Measurements from ENCODE around the gene NFIA.
"Not testable (repeated sequence)": the region's sequence is repeated elsewhere in the genome, so short reads cannot be mapped to it uniquely, and the experiment has no call there.

NFIA gene

GRCh38 chr1:61453111-61453961, 371.0 kb downstream of the NFIA start:
- Mint-ChIP-seq H3K27ac (no peak overlapping the region), H3K4me3 (no peak overlapping the region), H3K36me3 (no peaks in the 10 kb centered on the region), H3K4me1 (peaks cover 2% of the 10 kb centered on the region), H3K27me3 (no peaks in the 10 kb centered on the region), H3K9me3 (no peaks in the 10 kb centered on the region)
- peak; percentile 72 for DNase-seq
- CTCF ChIA-PET: interaction anchor here (0.6 to 3.8 kb wide), 6 partner anchors 34 to 564 kb away, joined by 3 to 23 read pairs (median 4); no protein-coding TSS in a partner anchor

- H3K9me3 Mint-ChIP-seq: no peaks in the 10 kb centered on the region
- CTCF ChIA-PET: no interaction called here
- H3K27me3 Mint-ChIP-seq: peaks cover 5% of the 10 kb centered on the region
- H3K4me3 Mint-ChIP-seq: no peak overlapping the region
- H3K27ac Mint-ChIP-seq: no peak overlapping the region
- no peaks in the 10 kb centered on the region for H3K36me3 Mint-ChIP-seq
- H3K4me1 Mint-ChIP-seq: peaks cover 2% of the 10 kb centered on the region
- DNase-seq: no peak
Observed at GRCh38 chr1:61455400-61455799, 373.0 kb downstream of the NFIA start.

GRCh38 chr1:61457526-61458040, 375.2 kb downstream of the NFIA start:
- no peaks in the 10 kb centered on the region for H3K9me3 Mint-ChIP-seq
- CTCF ChIA-PET: interaction anchor here (0.9 to 1.4 kb wide), 2 partner anchors 258 to 479 kb away, joined by 3 to 4 read pairs; no protein-coding TSS in a partner anchor
- no peaks in the 10 kb centered on the region for H3K36me3 Mint-ChIP-seq
- no peak overlapping the region for H3K4me3 Mint-ChIP-seq
- no peak for DNase-seq
- H3K4me1 Mint-ChIP-seq: peaks cover 2% of the 10 kb centered on the region
- H3K27me3 Mint-ChIP-seq: peaks cover 5% of the 10 kb centered on the region
- H3K27ac Mint-ChIP-seq: no peak overlapping the region

GRCh38 chr1:61459345-61459744, 377.0 kb downstream of the NFIA start:
- DNase-seq: no peak
- CTCF ChIA-PET: interaction anchor here (1.7 kb wide), 1 partner anchor 129 kb away, joined by 5 read pairs; no protein-coding TSS in a partner anchor
- no peaks in the 10 kb centered on the region for H3K36me3 Mint-ChIP-seq

GRCh38 chr1:61460191-61460590, 377.8 kb downstream of the NFIA start:
- peaks cover 5% of the 10 kb centered on the region for H3K27me3 Mint-ChIP-seq
- H3K9me3 Mint-ChIP-seq: no peaks in the 10 kb centered on the region
- no peak for DNase-seq
- CTCF ChIA-PET: interaction anchor here (1.7 kb wide), 1 partner anchor 128 kb away, joined by 5 read pairs; no protein-coding TSS in a partner anchor
- H3K27ac Mint-ChIP-seq: no peak overlapping the region
- no peaks in the 10 kb centered on the region for H3K4me1 Mint-ChIP-seq
- H3K36me3 Mint-ChIP-seq: no peaks in the 10 kb centered on the region
- H3K4me3 Mint-ChIP-seq: no peak overlapping the region

More at GRCh38 chr1:61459345-61459744, 377.0 kb downstream of the NFIA start:
- no peak overlapping the region for H3K4me3 Mint-ChIP-seq
- no peaks in the 10 kb centered on the region for H3K9me3 Mint-ChIP-seq
- H3K27ac Mint-ChIP-seq: no peak overlapping the region
- peaks cover 5% of the 10 kb centered on the region for H3K27me3 Mint-ChIP-seq
- no peaks in the 10 kb centered on the region for H3K4me1 Mint-ChIP-seq

- H3K27ac Mint-ChIP-seq: no peak overlapping the region
- no peaks in the 10 kb centered on the region for H3K9me3 Mint-ChIP-seq
- H3K4me3 Mint-ChIP-seq: no peak overlapping the region
- CTCF ChIA-PET: no interaction called here
- no peak for DNase-seq
- H3K4me1 Mint-ChIP-seq: no peaks in the 10 kb centered on the region
- no peaks in the 10 kb centered on the region for H3K36me3 Mint-ChIP-seq
- peaks cover 5% of the 10 kb centered on the region for H3K27me3 Mint-ChIP-seq
Observed at GRCh38 chr1:61461406-61462384, 379.3 kb downstream of the NFIA start.

- no peak overlapping the region for H3K4me3 Mint-ChIP-seq
- H3K27me3 Mint-ChIP-seq: peaks cover 5% of the 10 kb centered on the region
- CTCF ChIA-PET: no interaction called here
- H3K27ac Mint-ChIP-seq: no peak overlapping the region
- no peak for DNase-seq
- H3K4me1 Mint-ChIP-seq: no peaks in the 10 kb centered on the region
- H3K36me3 Mint-ChIP-seq: no peaks in the 10 kb centered on the region
- H3K9me3 Mint-ChIP-seq: no peaks in the 10 kb centered on the region
Observed at GRCh38 chr1:61462628-61463027, 380.3 kb downstream of the NFIA start.

- CTCF ChIA-PET: no interaction called here
- DNase-seq: no peak
- no peaks in the 10 kb centered on the region for H3K9me3 Mint-ChIP-seq
- H3K27ac Mint-ChIP-seq: no peak overlapping the region
- no peak overlapping the region for H3K4me3 Mint-ChIP-seq
- peaks cover 5% of the 10 kb centered on the region for H3K27me3 Mint-ChIP-seq
- no peaks in the 10 kb centered on the region for H3K36me3 Mint-ChIP-seq
- no peaks in the 10 kb centered on the region for H3K4me1 Mint-ChIP-seq
Observed at GRCh38 chr1:61463220-61463619, 380.9 kb downstream of the NFIA start.

- CTCF ChIA-PET, H3K27me3 Mint-ChIP-seq, H3K9me3 Mint-ChIP-seq, H3K27ac Mint-ChIP-seq, DNase-seq, H3K36me3 Mint-ChIP-seq, H3K4me1 Mint-ChIP-seq, H3K4me3 Mint-ChIP-seq: not testable (repeated sequence)
Observed at GRCh38 chr1:61467836-61468235, 385.5 kb downstream of the NFIA start.

GRCh38 chr1:61469365-61469764, 387.0 kb downstream of the NFIA start:
- DNase-seq: no peak
- H3K4me3 Mint-ChIP-seq: no peak overlapping the region
- H3K9me3 Mint-ChIP-seq: no peaks in the 10 kb centered on the region
- CTCF ChIA-PET: no interaction called here
- H3K27ac Mint-ChIP-seq: no peak overlapping the region
- no peaks in the 10 kb centered on the region for H3K36me3 Mint-ChIP-seq
- H3K4me1 Mint-ChIP-seq: no peaks in the 10 kb centered on the region
- peaks cover 4% of the 10 kb centered on the region for H3K27me3 Mint-ChIP-seq

GRCh38 chr1:61472876-61473275, 390.5 kb downstream of the NFIA start:
- no peak for DNase-seq
- H3K4me1 Mint-ChIP-seq: no peaks in the 10 kb centered on the region
- H3K9me3 Mint-ChIP-seq: no peaks in the 10 kb centered on the region
- H3K27ac Mint-ChIP-seq: no peak overlapping the region
- H3K36me3 Mint-ChIP-seq: no peaks in the 10 kb centered on the region
- peaks cover 21% of the 10 kb centered on the region for H3K27me3 Mint-ChIP-seq
- CTCF ChIA-PET: no interaction called here
- no peak overlapping the region for H3K4me3 Mint-ChIP-seq

- CTCF ChIA-PET: no interaction called here
- Mint-ChIP-seq H3K36me3 (no peaks in the 10 kb centered on the region), H3K4me3 (no peak overlapping the region), H3K27ac (no peak overlapping the region), H3K27me3 (peaks cover 21% of the 10 kb centered on the region), H3K9me3 (no peaks in the 10 kb centered on the region), H3K4me1 (no peaks in the 10 kb centered on the region)
- DNase-seq: no peak
Observed at GRCh38 chr1:61474269-61474817, 392.0 kb downstream of the NFIA start.

- CTCF ChIA-PET: no interaction called here
- no peak overlapping the region for H3K27ac Mint-ChIP-seq
- H3K36me3 Mint-ChIP-seq: no peaks in the 10 kb centered on the region
- no peak overlapping the region for H3K4me3 Mint-ChIP-seq
- H3K27me3 Mint-ChIP-seq: peaks cover 24% of the 10 kb centered on the region
- H3K4me1 Mint-ChIP-seq: no peaks in the 10 kb centered on the region
- DNase-seq: no peak
- H3K9me3 Mint-ChIP-seq: no peaks in the 10 kb centered on the region
Observed at GRCh38 chr1:61474963-61475362, 392.6 kb downstream of the NFIA start.

GRCh38 chr1:61477301-61477700, 394.9 kb downstream of the NFIA start:
- no peak for DNase-seq
- H3K27ac Mint-ChIP-seq: no peak overlapping the region
- no peak overlapping the region for H3K4me3 Mint-ChIP-seq
- no peaks in the 10 kb centered on the region for H3K36me3 Mint-ChIP-seq
- CTCF ChIA-PET: no interaction called here
- H3K9me3 Mint-ChIP-seq: no peaks in the 10 kb centered on the region
- H3K4me1 Mint-ChIP-seq: no peaks in the 10 kb centered on the region
- peaks cover 34% of the 10 kb centered on the region for H3K27me3 Mint-ChIP-seq

All from activated naive CD4-positive, alpha-beta T cell treated with anti-CD3 and anti-CD28 coated beads, Interleukin-2, amount 10 ng/mL, durations not matched to agents 7 days and 5 days (primary cell).